Measurements from ENCODE around the gene FGF14.

FGF14 gene

GRCh38 chr13:101915755-101916107 is 486.1 kb downstream of the FGF14 start:
- no peak for DNase-seq (ENCODE audit: low spot score)
- H3K79me1 ChIP-seq (ENCODE audit: low read depth, low read length), result no peaks in the 10 kb centered on the region
- H3K23ac ChIP-seq (ENCODE audit: low read depth, low read length, poor library complexity), result no peak overlapping the region
- no peak overlapping the region for H3K27ac ChIP-seq (replicated peaks; ENCODE audit: low read length)
- no peak overlapping the region for H3K4ac ChIP-seq (ENCODE audit: low read length)
- H3K4me3 ChIP-seq (ENCODE audit: low read length in 2 of 2), result no peak overlapping the region
- H3K9me3 ChIP-seq (replicated peaks in 1 of 2; ENCODE audit: control insufficient read depth in 2 of 2, insufficient read depth in 1 of 2, low read depth in 1 of 2, low read length in 2 of 2), result no peaks in the 10 kb centered on the region
- no peak overlapping the region for H2BK5ac ChIP-seq (ENCODE audit: low read length)
- peaks cover 23 to 83% (median 40%) of the 10 kb centered on the region in 3 experiments for H3K27me3 ChIP-seq (ENCODE audit: control insufficient read depth in 3 of 3, insufficient read depth in 3 of 3, low read depth in 1 of 3, low read length in 3 of 3)
- no peaks in the 10 kb centered on the region for H3K36me3 ChIP-seq (replicated peaks in 1 of 2; ENCODE audit: control insufficient read depth in 2 of 2, insufficient read depth in 2 of 2, low read length in 2 of 2)
- no peak overlapping the region for H3K18ac ChIP-seq (ENCODE audit: low read length)
- H4K8ac ChIP-seq (ENCODE audit: low read depth, low read length), result no peak overlapping the region
- WGBS, 2 donors (ENCODE audit: extremely low coverage in 2 of 2, insufficient read length in 2 of 2, insufficient replicate concordance in 1 of 2), result no CpG with 5 or more reads among the region's 13 CpGs
- H3K14ac ChIP-seq (ENCODE audit: low read length), result no peak overlapping the region
- no peak overlapping the region for H3K9ac ChIP-seq (ENCODE audit: low read depth, low read length, poor library complexity)
- H2AFZ ChIP-seq (ENCODE audit: low read length), result peak overlapping the region; percentile 78
- H3K4me2 ChIP-seq (ENCODE audit: insufficient read depth, low read length, poor library complexity, severe bottlenecking), result peak overlapping the region; percentile 77
- H2AK5ac ChIP-seq (ENCODE audit: low read depth, low read length), result no peak overlapping the region
- no peak overlapping the region for H2BK120ac ChIP-seq (ENCODE audit: low read depth, low read length)
- H4K91ac ChIP-seq (ENCODE audit: low read depth, low read length, poor library complexity), result no peak overlapping the region
- no peak overlapping the region for H2BK12ac ChIP-seq (ENCODE audit: low read length)
- H2BK15ac ChIP-seq (ENCODE audit: low read length), result no peak overlapping the region
- peaks cover 5 to 13% of the 10 kb centered on the region in 2 donors for H3K4me1 ChIP-seq (ENCODE audit: control insufficient read depth in 2 of 2, insufficient read depth in 1 of 2, low read depth in 1 of 2, low read length in 2 of 2)

GRCh38 chr13:101915331-101915730 is 486.5 kb downstream of the FGF14 start:
- no peak overlapping the region for H2BK5ac ChIP-seq (ENCODE audit: low read length)
- H3K4me3 ChIP-seq (ENCODE audit: low read length in 2 of 2), result no peak overlapping the region
- no peak overlapping the region for H3K14ac ChIP-seq (ENCODE audit: low read length)
- no peak for DNase-seq (ENCODE audit: low spot score)
- no peaks in the 10 kb centered on the region for H3K36me3 ChIP-seq (replicated peaks in 1 of 2; ENCODE audit: control insufficient read depth in 2 of 2, insufficient read depth in 2 of 2, low read length in 2 of 2)
- no CpG with 5 or more reads among the region's 7 CpGs for WGBS, 2 donors (ENCODE audit: extremely low coverage in 2 of 2, insufficient read length in 2 of 2, insufficient replicate concordance in 1 of 2)
- no peak overlapping the region for H3K27ac ChIP-seq (replicated peaks; ENCODE audit: low read length)
- H3K79me1 ChIP-seq (ENCODE audit: low read depth, low read length), result no peaks in the 10 kb centered on the region
- no peak overlapping the region for H3K4ac ChIP-seq (ENCODE audit: low read length)
- no peak overlapping the region for H2BK15ac ChIP-seq (ENCODE audit: low read length)
- H3K18ac ChIP-seq (ENCODE audit: low read length), result no peak overlapping the region
- no peak overlapping the region for H3K9ac ChIP-seq (ENCODE audit: low read depth, low read length, poor library complexity)
- H3K23ac ChIP-seq (ENCODE audit: low read depth, low read length, poor library complexity), result no peak overlapping the region
- peaks cover 23 to 79% (median 40%) of the 10 kb centered on the region in 3 experiments for H3K27me3 ChIP-seq (ENCODE audit: control insufficient read depth in 3 of 3, insufficient read depth in 3 of 3, low read depth in 1 of 3, low read length in 3 of 3)
- no peaks in the 10 kb centered on the region for H3K9me3 ChIP-seq (replicated peaks in 1 of 2; ENCODE audit: control insufficient read depth in 2 of 2, insufficient read depth in 1 of 2, low read depth in 1 of 2, low read length in 2 of 2)
- no peak overlapping the region for H4K91ac ChIP-seq (ENCODE audit: low read depth, low read length, poor library complexity)
- no peak overlapping the region for H2BK120ac ChIP-seq (ENCODE audit: low read depth, low read length)
- H2AK5ac ChIP-seq (ENCODE audit: low read depth, low read length), result no peak overlapping the region
- no peak overlapping the region for H3K4me2 ChIP-seq (ENCODE audit: insufficient read depth, low read length, poor library complexity, severe bottlenecking)
- H3K4me1 ChIP-seq (ENCODE audit: control insufficient read depth in 2 of 2, insufficient read depth in 1 of 2, low read depth in 1 of 2, low read length in 2 of 2), result peaks cover 5 to 13% of the 10 kb centered on the region in 2 donors
- no peak overlapping the region for H2AFZ ChIP-seq (ENCODE audit: low read length)
- no peak overlapping the region for H4K8ac ChIP-seq (ENCODE audit: low read depth, low read length)
- no peak overlapping the region for H2BK12ac ChIP-seq (ENCODE audit: low read length)

GRCh38 chr13:101911752-101912151 is 490.1 kb downstream of the FGF14 start:
- peaks cover 2 to 3% of the 10 kb centered on the region in 2 donors for H3K4me1 ChIP-seq (ENCODE audit: control insufficient read depth in 2 of 2, insufficient read depth in 1 of 2, low read depth in 1 of 2, low read length in 2 of 2)
- no peak overlapping the region for H2BK5ac ChIP-seq (ENCODE audit: low read length)
- no peak overlapping the region for H2BK120ac ChIP-seq (ENCODE audit: low read depth, low read length)
- H3K14ac ChIP-seq (ENCODE audit: low read length), result no peak overlapping the region
- H3K4me3 ChIP-seq (ENCODE audit: low read length in 2 of 2), result no peak overlapping the region
- H3K9me3 ChIP-seq (replicated peaks in 1 of 2; ENCODE audit: control insufficient read depth in 2 of 2, insufficient read depth in 1 of 2, low read depth in 1 of 2, low read length in 2 of 2), result no peaks in the 10 kb centered on the region
- H2AFZ ChIP-seq (ENCODE audit: low read length), result no peak overlapping the region
- no peak overlapping the region for H2BK15ac ChIP-seq (ENCODE audit: low read length)
- peaks cover 10 to 43% (median 19%) of the 10 kb centered on the region in 3 experiments for H3K27me3 ChIP-seq (ENCODE audit: control insufficient read depth in 3 of 3, insufficient read depth in 3 of 3, low read depth in 1 of 3, low read length in 3 of 3)
- no peak overlapping the region for H3K18ac ChIP-seq (ENCODE audit: low read length)
- no peak overlapping the region for H3K4ac ChIP-seq (ENCODE audit: low read length)
- no peak overlapping the region for H3K9ac ChIP-seq (ENCODE audit: low read depth, low read length, poor library complexity)
- no peak overlapping the region for H3K27ac ChIP-seq (replicated peaks; ENCODE audit: low read length)
- DNase-seq (ENCODE audit: low spot score), result no peak
- no peak overlapping the region for H2AK5ac ChIP-seq (ENCODE audit: low read depth, low read length)
- no peak overlapping the region for H4K8ac ChIP-seq (ENCODE audit: low read depth, low read length)
- no peak overlapping the region for H4K91ac ChIP-seq (ENCODE audit: low read depth, low read length, poor library complexity)
- no peak overlapping the region for H3K4me2 ChIP-seq (ENCODE audit: insufficient read depth, low read length, poor library complexity, severe bottlenecking)
- no peak overlapping the region for H3K23ac ChIP-seq (ENCODE audit: low read depth, low read length, poor library complexity)
- H2BK12ac ChIP-seq (ENCODE audit: low read length), result no peak overlapping the region
- H3K36me3 ChIP-seq (replicated peaks in 1 of 2; ENCODE audit: control insufficient read depth in 2 of 2, insufficient read depth in 2 of 2, low read length in 2 of 2), result no peaks in the 10 kb centered on the region
- H3K79me1 ChIP-seq (ENCODE audit: low read depth, low read length), result no peaks in the 10 kb centered on the region
- no CpG with 5 or more reads among the region's 2 CpGs for WGBS, 2 donors (ENCODE audit: extremely low coverage in 2 of 2, insufficient read length in 2 of 2, insufficient replicate concordance in 1 of 2)

GRCh38 chr13:101903890-101904289 is 498.0 kb downstream of the FGF14 start:
- no peak overlapping the region for H3K9ac ChIP-seq (ENCODE audit: low read depth, low read length, poor library complexity)
- H3K4me1 ChIP-seq (ENCODE audit: control insufficient read depth in 2 of 2, insufficient read depth in 1 of 2, low read depth in 1 of 2, low read length in 2 of 2), result no peaks in the 10 kb centered on the region
- no peaks in the 10 kb centered on the region for H3K9me3 ChIP-seq (replicated peaks in 1 of 2; ENCODE audit: control insufficient read depth in 2 of 2, insufficient read depth in 1 of 2, low read depth in 1 of 2, low read length in 2 of 2)
- H2BK5ac ChIP-seq (ENCODE audit: low read length), result no peak overlapping the region
- no peak overlapping the region for H3K4me2 ChIP-seq (ENCODE audit: insufficient read depth, low read length, poor library complexity, severe bottlenecking)
- no peak overlapping the region for H4K91ac ChIP-seq (ENCODE audit: low read depth, low read length, poor library complexity)
- no peak overlapping the region for H2BK120ac ChIP-seq (ENCODE audit: low read depth, low read length)
- H2AK5ac ChIP-seq (ENCODE audit: low read depth, low read length), result no peak overlapping the region
- H3K23ac ChIP-seq (ENCODE audit: low read depth, low read length, poor library complexity), result no peak overlapping the region
- H3K36me3 ChIP-seq (replicated peaks in 1 of 2; ENCODE audit: control insufficient read depth in 2 of 2, insufficient read depth in 2 of 2, low read length in 2 of 2), result no peaks in the 10 kb centered on the region
- no peak overlapping the region for H4K8ac ChIP-seq (ENCODE audit: low read depth, low read length)
- no peak overlapping the region for H2AFZ ChIP-seq (ENCODE audit: low read length)
- no peak overlapping the region for H2BK15ac ChIP-seq (ENCODE audit: low read length)
- no peaks in the 10 kb centered on the region for H3K79me1 ChIP-seq (ENCODE audit: low read depth, low read length)
- no peak overlapping the region for H3K27ac ChIP-seq (replicated peaks; ENCODE audit: low read length)
- no peak overlapping the region for H3K4me3 ChIP-seq (ENCODE audit: low read length in 2 of 2)
- DNase-seq (ENCODE audit: low spot score), result no peak
- H3K27me3 ChIP-seq (ENCODE audit: control insufficient read depth in 3 of 3, insufficient read depth in 3 of 3, low read depth in 1 of 3, low read length in 3 of 3), result no peaks in the 10 kb centered on the region
- no peak overlapping the region for H3K4ac ChIP-seq (ENCODE audit: low read length)
- H3K18ac ChIP-seq (ENCODE audit: low read length), result no peak overlapping the region
- WGBS, 2 donors (ENCODE audit: extremely low coverage in 2 of 2, insufficient read length in 2 of 2, insufficient replicate concordance in 1 of 2), result no CpG with 5 or more reads among the region's 3 CpGs
- H2BK12ac ChIP-seq (ENCODE audit: low read length), result no peak overlapping the region
- no peak overlapping the region for H3K14ac ChIP-seq (ENCODE audit: low read length)

All from neuronal stem cell (in vitro differentiated cells).